Transverse colon (tissue), 4 donors: ENCODE results near the gene FAM228B. TPM values are rescaled to one million over a fixed set of nuclear protein-coding genes. Genes with fewer than 3 reads are reported as not detected.
A peak's percentile ranks its signal among the peaks of the same experiment; 100 is the strongest.

Experiments used
- DNase-seq: peaks from one replicate; pipeline ENCODE4 v3.0.0-alpha.2; 2019
- H3K27ac ChIP-seq, 4 donors: fragments of 200-600 bp; sonication (generic); 2 replicates each; pipeline ENCODE4 v1.5.1; 2016 to 2018; ENCODE audit warnings: inconsistent platforms in 4 of 4
- H3K27me3 ChIP-seq: fragments of 200-600 bp; sonication (generic); 2 replicates; pipeline ENCODE4 v1.5.1; 2017; ENCODE audit warnings: inconsistent platforms
- H3K36me3 ChIP-seq, 4 donors: fragments of 200-600 bp; sonication (generic); 2 replicates each; pipeline ENCODE4 v1.5.1; 2017 to 2019; ENCODE audit warnings: inconsistent platforms in 4 of 4
- H3K4me1 ChIP-seq, 4 donors: fragments of 200-600 bp; sonication (generic); 2 replicates each; pipeline ENCODE4 v1.5.1; 2017 to 2020; ENCODE audit warnings: inconsistent platforms in 4 of 4
- H3K4me3 ChIP-seq, 4 donors: fragments of 200-600 bp; sonication (generic); 1 replicate in 1 of 4; 2 replicates in 3 of 4; pipeline versions ENCODE4 v1.5.1 to v1.6.1; 2017 to 2019; ENCODE audit warnings: inconsistent platforms in 4 of 4
- H3K9me3 ChIP-seq, 2 donors: fragments of 200-600 bp; sonication (generic); 2 replicates each; pipeline ENCODE4 v1.5.1; 2017 to 2019; ENCODE audit warnings: inconsistent platforms in 2 of 2
- CTCF ChIP-seq, 5 experiments: fragments of 200-600 bp in 3 of 5; fragments of 450-650 bp in 2 of 5; sonication (generic) in 3 of 5; IDR thresholded peaks; 1 replicate in 2 of 5; 2 replicates in 3 of 5; pipeline ENCODE4 v1.5.1; 2016 to 2017; ENCODE audit warnings: antibody characterized with exemption in 5 of 5, inconsistent platforms in 3 of 5, mild to moderate bottlenecking in 2 of 5, moderate library complexity in 1 of 5
- EP300 ChIP-seq: sonication (generic); formaldehyde crosslinking; IDR thresholded peaks from one replicate; pipeline ENCODE4 v1.6.1; 2017; ENCODE audit warnings: antibody characterized with exemption, low read depth
- POLR2A ChIP-seq: fragments of 450-650 bp; IDR thresholded peaks from one replicate; pipeline ENCODE4 v1.6.1; 2016; ENCODE audit warnings: antibody characterized with exemption, mild to moderate bottlenecking, moderate library complexity
- POLR2AphosphoS5 ChIP-seq, 3 donors: sonication (generic); formaldehyde crosslinking; IDR thresholded peaks; one replicate each; pipeline ENCODE4 v1.6.1; 2016; ENCODE audit warnings: antibody characterized with exemption in 3 of 3
- WGBS, 2 donors: methylation state at CpG; one replicate each; pipeline ENCODE4 v1.1.5; 2018; ENCODE audit warnings: low coverage in 1 of 2; 5-methylcytosine and 5-hydroxymethylcytosine counted together
- in situ Hi-C, 4 donors: fragments of 200-750 bp; cut with MboI; loops; one replicate each; pipeline versions ENCODE4 v1.15.0 to v1.15.1; 2017; ENCODE audit warnings: low sequenced_read_pairs in 3 of 4, low pct_ligation_motif_present in 1 of 4, low pct_unique_long_range_greater_than_20kb in 1 of 4
- intact Hi-C: fragments of 100-400 bp; cut with DNase I; formaldehyde crosslinking; loops from one replicate; pipeline ENCODE4 v1.15.1; 2023; ENCODE audit warnings: low total_unique reads
- total RNA-seq, 4 donors: library from RNA; depleted of rRNA; stranded (reverse); fragments of >200 nt; gene quantifications; one replicate each; pipeline ENCODE4 v1.1.0, GENCODE V29; 2016

FAM228B gene
- total RNA-seq, 4 donors from 2014 or later, result 0.75 to 17.8 (median 3.9) TPM

- in situ Hi-C loops, result no loop called here
- Histone ChIP-seq H3K27ac (no peak overlapping the region), H3K27me3 (no peaks in the 10 kb centered on the region), H3K9me3 (no peaks in the 10 kb centered on the region), H3K4me3 (no peak overlapping the region), H3K4me1 (no peaks in the 10 kb centered on the region), H3K36me3 (no peaks in the 10 kb centered on the region)
- 42 to 73% methylated on average over 2 to 3 of the region's 3 CpGs for WGBS, 2 donors
- DNase-seq, result no peak
- no peak for TF ChIP-seq POLR2A
- no peak for TF ChIP-seq POLR2AphosphoS5 (IDR thresholded peaks at IDR 0.05)
- no peak for TF ChIP-seq EP300
- intact Hi-C loops, result no loop called here
Observed at GRCh38 chr2:24163186-24163585, 39.9 kb downstream of the FAM228B start.

- no peaks in the 10 kb centered on the region for H3K9me3 ChIP-seq
- in situ Hi-C loops (no loop called here), intact Hi-C loops (no loop called here)
- H3K4me3 ChIP-seq, result no peak overlapping the region
- WGBS, 2 donors, result 85 to 89% methylated on average over 2 of the region's 2 CpGs
- no peak for DNase-seq
- no peaks in the 10 kb centered on the region for H3K36me3 ChIP-seq
- no peak overlapping the region for H3K27ac ChIP-seq
- TF ChIP-seq EP300, result no peak
- TF ChIP-seq POLR2A, result no peak
- no peak for TF ChIP-seq CTCF (IDR thresholded peaks at IDR 0.05)
- no peak for TF ChIP-seq POLR2AphosphoS5 (IDR thresholded peaks at IDR 0.05)
- no peaks in the 10 kb centered on the region for H3K4me1 ChIP-seq
- H3K27me3 ChIP-seq, result no peaks in the 10 kb centered on the region
Observed at GRCh38 chr2:24163601-24164000, 40.3 kb downstream of the FAM228B start.

DNA sequence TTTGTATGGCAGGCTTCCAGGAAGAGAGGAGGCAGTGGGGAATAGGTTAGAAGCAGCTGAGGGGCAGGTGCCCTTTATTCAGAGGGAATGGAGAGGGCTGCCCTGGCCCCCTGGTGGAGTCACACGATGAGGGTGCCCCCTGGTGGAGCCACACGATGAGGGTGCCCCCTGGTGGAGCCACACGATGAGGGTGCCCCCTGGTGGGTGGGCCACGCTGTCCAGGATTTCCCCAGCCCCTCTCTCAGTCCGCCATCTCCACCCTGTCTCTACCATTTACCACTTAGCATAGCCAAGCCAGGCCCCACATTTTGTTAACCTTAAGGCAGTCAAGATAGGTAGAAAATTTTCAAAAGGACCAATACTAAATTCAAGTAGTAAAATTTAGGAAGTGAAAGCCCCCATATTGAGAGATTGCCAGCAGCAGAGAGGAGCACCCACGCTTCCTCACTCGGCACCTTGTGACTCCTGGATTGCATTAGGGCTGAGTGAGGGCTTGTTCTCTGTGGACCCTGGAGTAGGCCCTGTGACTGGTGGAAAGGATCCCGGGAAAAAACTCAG lies 41.2 kb downstream of the FAM228B start:
- no peaks in the 10 kb centered on the region for H3K27me3 ChIP-seq
- H3K9me3 ChIP-seq, result no peaks in the 10 kb centered on the region
- TF ChIP-seq EP300 (no peak), CTCF (IDR thresholded peaks at IDR 0.05) (peak; percentile 28 to 76 (median 58)), POLR2A (no peak)
- intact Hi-C loops (no loop called here), in situ Hi-C loops (no loop called here)
- peak; percentile 26 for DNase-seq
- H3K27ac ChIP-seq, result no peak overlapping the region
- no peaks in the 10 kb centered on the region for H3K4me1 ChIP-seq
- WGBS, 2 donors, result 51 to 53% methylated on average over 2 to 8 of the region's 8 CpGs
- H3K4me3 ChIP-seq, result no peak overlapping the region
- H3K36me3 ChIP-seq, result no peaks in the 10 kb centered on the region

GRCh38 chr2:24169023-24169422 lies 45.8 kb downstream of the FAM228B start:
- intact Hi-C loops, result no loop called here
- no peak for TF ChIP-seq POLR2AphosphoS5 (IDR thresholded peaks at IDR 0.05)
- in situ Hi-C loops, result no loop called here

DNA sequence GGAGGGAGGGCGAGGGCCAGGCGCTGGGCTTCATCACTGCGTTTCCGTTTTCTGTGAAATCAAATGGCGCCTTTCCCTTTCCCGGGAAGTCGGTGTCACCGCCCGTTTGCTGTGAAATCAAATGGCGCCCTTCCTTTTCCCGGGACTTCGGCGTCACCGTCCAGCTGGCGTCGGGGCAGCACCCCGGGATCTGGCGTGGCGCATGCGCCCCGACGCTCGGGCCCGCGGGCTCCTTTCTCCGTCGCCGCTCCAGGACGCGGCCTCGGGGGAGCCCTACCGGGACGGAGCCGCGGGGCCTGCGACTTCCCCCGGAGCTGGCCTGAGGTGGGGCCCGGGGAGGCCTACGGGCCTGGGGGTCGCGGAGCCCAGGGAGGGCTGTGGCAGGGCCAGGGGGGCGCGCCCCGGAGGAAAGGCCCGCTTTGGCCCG lies 51.6 kb downstream of the FAM228B start, which contains the start of gene FAM228A:
Gene FAM228A (plus strand): TSS at position 203 of the 427 bp plus-strand sequence. CDS start 428 bp downstream, outside the sequence.
- intact Hi-C loops, result no loop called here
- Histone ChIP-seq H3K4me1 (no peaks in the 10 kb centered on the region), H3K36me3 (no peaks in the 10 kb centered on the region), H3K9me3 (no peaks in the 10 kb centered on the region), H3K4me3 (no peak within 1 kb of the TSS), H3K27ac (no peak within 1 kb of the TSS), H3K27me3 (no peaks in the 10 kb centered on the region)
- in situ Hi-C loops, result no loop called here
- TF ChIP-seq EP300, result no peak
- no peak for TF ChIP-seq CTCF (IDR thresholded peaks at IDR 0.05)
- no peak for DNase-seq
- 83% methylated on average over 35 of the region's 46 CpGs; no CpG with 5 or more reads in 1 of the 2 donors for WGBS, 2 donors

More at GRCh38 chr2:24169023-24169422, 45.8 kb downstream of the FAM228B start:
- 84% methylated on average over 5 of the region's 5 CpGs; no CpG with 5 or more reads in 1 of the 2 donors for WGBS, 2 donors
- H3K9me3 ChIP-seq, result no peaks in the 10 kb centered on the region
- no peaks in the 10 kb centered on the region for H3K36me3 ChIP-seq
- H3K27me3 ChIP-seq, result no peaks in the 10 kb centered on the region
- no peak overlapping the region for H3K27ac ChIP-seq
- no peak for DNase-seq
- no peak overlapping the region for H3K4me3 ChIP-seq
- H3K4me1 ChIP-seq, result no peaks in the 10 kb centered on the region
